Nephron (organoid): ENCODE data around the gene SDC4.
A peak's percentile ranks its signal among the peaks of the same experiment; 100 is the strongest.

ENCODE experiments used
- H3K27ac Mint-ChIP-seq, 3 experiments: 2 replicates each; pipeline ENCODE4 v1.8.0; 2020; ENCODE audit warnings: mixed read lengths in 3 of 3, mild to moderate bottlenecking in 2 of 3, moderate library complexity in 1 of 3
- H3K27me3 Mint-ChIP-seq: 2 replicates; pipeline ENCODE4 v1.8.0; 2021; ENCODE audit warnings: low read depth, mild to moderate bottlenecking, moderate library complexity, mixed read lengths
- H3K36me3 Mint-ChIP-seq: 2 replicates; pipeline ENCODE4 v1.8.0; 2020; ENCODE audit warnings: low read depth, mixed read lengths
- H3K4me1 Mint-ChIP-seq: 2 replicates; pipeline ENCODE4 v1.8.0; 2020; ENCODE audit warnings: mixed read lengths
- H3K4me3 Mint-ChIP-seq, 3 experiments: 2 replicates each; pipeline ENCODE4 v1.8.0; 2020; ENCODE audit warnings: mild to moderate bottlenecking in 3 of 3, mixed read lengths in 3 of 3, moderate library complexity in 2 of 3
- H3K9me3 Mint-ChIP-seq: 2 replicates; pipeline ENCODE4 v1.8.0; 2020; ENCODE audit warnings: mixed read lengths
- TF ChIP-seq, protein P1 (sequence below), 3 experiments: fragments of 200-600 bp; sonication (generic); IDR thresholded peaks; one replicate each; pipeline ENCODE4 v1.5.0; 2021; ENCODE audit warnings: antibody characterized with exemption in 3 of 3; ENCODE audit not compliant: unreplicated experiment in 3 of 3

SDC4 gene

DNA sequence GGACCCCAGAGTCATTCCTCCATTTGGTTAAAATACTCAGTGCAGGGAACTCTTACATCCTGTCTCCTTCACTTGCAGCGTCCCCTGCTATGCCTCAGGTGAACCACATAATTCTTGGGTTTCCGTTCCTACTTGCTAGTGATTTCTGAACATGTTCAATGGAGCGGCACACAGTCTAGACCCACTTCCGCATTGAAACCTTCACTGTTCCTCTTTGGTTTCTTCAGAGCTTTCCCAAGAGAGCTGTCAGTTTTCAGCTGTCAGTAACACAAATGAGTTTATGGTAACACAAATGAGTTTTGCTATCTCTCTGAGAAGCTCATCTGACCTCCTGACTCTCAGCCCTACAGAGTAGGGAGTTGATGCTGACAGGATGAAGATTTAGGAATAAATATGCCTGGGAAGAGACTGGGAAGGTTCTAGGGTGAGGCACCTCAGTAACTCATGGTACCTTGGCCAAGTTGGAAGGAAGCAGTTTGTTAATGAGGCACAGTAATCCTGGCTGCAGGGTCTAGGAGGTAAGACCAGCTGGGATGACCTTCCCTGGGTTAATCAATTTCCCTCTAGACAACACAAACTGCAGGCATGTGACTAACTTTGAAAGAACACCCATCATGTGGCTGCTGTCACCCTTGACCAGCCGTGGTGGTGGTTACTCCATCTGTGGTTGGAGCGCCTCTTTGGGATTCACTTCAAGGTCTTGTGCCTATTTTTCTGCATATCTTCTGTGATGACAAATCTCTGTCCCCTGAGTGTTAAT, 20.2 kb upstream of the SDC4 start:
- peak overlapping the region in 1 of 3 experiments; percentile 33 for H3K27ac Mint-ChIP-seq
- no peaks in the 10 kb centered on the region for H3K9me3 Mint-ChIP-seq
- peaks cover 7% of the 10 kb centered on the region for H3K4me1 Mint-ChIP-seq
- no peak overlapping the region for H3K4me3 Mint-ChIP-seq
- TF ChIP-seq, protein P1, sequence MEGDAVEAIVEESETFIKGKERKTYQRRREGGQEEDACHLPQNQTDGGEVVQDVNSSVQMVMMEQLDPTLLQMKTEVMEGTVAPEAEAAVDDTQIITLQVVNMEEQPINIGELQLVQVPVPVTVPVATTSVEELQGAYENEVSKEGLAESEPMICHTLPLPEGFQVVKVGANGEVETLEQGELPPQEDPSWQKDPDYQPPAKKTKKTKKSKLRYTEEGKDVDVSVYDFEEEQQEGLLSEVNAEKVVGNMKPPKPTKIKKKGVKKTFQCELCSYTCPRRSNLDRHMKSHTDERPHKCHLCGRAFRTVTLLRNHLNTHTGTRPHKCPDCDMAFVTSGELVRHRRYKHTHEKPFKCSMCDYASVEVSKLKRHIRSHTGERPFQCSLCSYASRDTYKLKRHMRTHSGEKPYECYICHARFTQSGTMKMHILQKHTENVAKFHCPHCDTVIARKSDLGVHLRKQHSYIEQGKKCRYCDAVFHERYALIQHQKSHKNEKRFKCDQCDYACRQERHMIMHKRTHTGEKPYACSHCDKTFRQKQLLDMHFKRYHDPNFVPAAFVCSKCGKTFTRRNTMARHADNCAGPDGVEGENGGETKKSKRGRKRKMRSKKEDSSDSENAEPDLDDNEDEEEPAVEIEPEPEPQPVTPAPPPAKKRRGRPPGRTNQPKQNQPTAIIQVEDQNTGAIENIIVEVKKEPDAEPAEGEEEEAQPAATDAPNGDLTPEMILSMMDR (IDR thresholded peaks at IDR 0.05; ENCODE audit: unreplicated experiment in 3 of 3), result no peak
- peaks cover 33% of the 10 kb centered on the region for H3K36me3 Mint-ChIP-seq
- H3K27me3 Mint-ChIP-seq, result peaks cover 3% of the 10 kb centered on the region

DNA sequence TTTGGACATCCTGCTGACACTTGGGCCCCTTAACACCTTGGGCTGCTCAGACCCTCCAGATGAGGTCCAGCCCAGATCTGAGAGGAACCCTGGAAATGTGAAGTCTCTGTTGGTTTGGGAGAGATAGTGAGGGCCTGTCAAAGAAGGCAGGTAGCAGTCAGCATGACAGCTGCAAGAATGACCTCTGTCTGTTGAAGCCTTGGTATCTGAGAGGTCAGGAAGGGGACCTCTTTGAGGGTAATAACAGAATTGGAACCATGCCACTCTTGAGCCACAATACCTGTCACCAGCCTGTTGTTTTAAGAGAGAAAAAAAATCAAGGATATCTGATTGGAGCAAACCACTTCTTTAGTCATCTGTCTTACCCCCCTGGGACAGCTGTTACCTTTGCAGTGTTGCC, 18.9 kb upstream of the SDC4 start:
- Mint-ChIP-seq H3K4me1 (peaks cover 14% of the 10 kb centered on the region), H3K27ac (no peak overlapping the region), H3K4me3 (no peak overlapping the region), H3K27me3 (no peaks in the 10 kb centered on the region), H3K36me3 (peaks cover 33% of the 10 kb centered on the region), H3K9me3 (no peaks in the 10 kb centered on the region)
- TF ChIP-seq, protein P1 (IDR thresholded peaks at IDR 0.05; ENCODE audit: unreplicated experiment in 3 of 3), result no peak

- H3K4me3 Mint-ChIP-seq, result no peak overlapping the region
- TF ChIP-seq, protein P1 (IDR thresholded peaks at IDR 0.05; ENCODE audit: unreplicated experiment in 3 of 3), result no peak
- H3K27ac Mint-ChIP-seq, result no peak overlapping the region
- H3K27me3 Mint-ChIP-seq, result no peaks in the 10 kb centered on the region
- H3K36me3 Mint-ChIP-seq, result peaks cover 33% of the 10 kb centered on the region
- H3K4me1 Mint-ChIP-seq, result peaks cover 14% of the 10 kb centered on the region
- H3K9me3 Mint-ChIP-seq, result no peaks in the 10 kb centered on the region
These were observed 18.4 kb upstream of the SDC4 start for GRCh38 chr20:45366631-45367030.

DNA sequence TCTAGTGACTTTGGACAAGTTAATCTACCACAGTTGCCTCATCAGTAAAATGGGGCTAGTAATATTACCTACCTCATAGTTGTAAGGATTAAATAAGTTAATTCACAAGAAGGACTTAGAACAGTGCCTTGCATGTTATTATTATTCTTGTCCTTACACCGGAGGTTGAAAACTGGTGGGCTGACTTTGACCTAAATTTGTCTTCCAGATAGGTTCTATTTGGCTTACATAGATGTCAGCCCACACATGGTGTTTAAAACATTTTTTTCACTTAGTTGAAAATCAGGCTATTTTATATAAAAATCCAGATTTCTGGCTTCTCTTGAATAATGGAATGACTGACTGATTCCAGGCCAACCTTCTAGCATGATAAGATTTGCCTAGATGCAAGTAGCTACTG, 18.0 kb upstream of the SDC4 start:
- peaks cover 33% of the 10 kb centered on the region for H3K36me3 Mint-ChIP-seq
- no peak overlapping the region for H3K27ac Mint-ChIP-seq

DNA sequence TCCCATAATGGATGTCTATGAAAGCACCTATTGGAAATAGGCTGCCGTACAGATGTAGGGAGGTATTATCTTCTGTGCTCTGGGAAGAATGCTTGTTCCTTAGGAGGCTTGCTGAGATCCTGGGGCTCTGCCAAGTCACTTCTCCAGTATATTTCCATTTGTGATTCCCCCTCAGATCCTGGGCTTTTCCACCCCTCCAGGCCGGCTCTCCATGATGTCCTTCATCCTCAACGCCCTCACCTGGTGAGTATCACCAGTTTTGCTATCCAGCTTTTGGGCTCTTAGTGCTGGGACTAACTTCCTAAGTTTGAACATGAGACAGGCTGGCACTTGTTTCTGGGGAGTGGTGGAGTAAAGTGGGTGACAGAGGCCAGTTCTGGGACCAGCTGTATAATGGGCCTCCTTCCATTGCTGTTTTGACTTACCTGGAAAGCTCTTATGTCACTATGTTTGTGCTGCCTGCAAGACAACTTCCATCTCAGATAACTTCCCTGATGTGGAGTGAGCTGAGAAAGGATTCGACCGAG, 17.3 kb upstream of the SDC4 start:
- Mint-ChIP-seq H3K27ac (no peak overlapping the region), H3K36me3 (peaks cover 33% of the 10 kb centered on the region), H3K27me3 (no peaks in the 10 kb centered on the region), H3K4me3 (peak overlapping the region; percentile 75 to 95 (median 76)), H3K9me3 (no peaks in the 10 kb centered on the region), H3K4me1 (peaks cover 14% of the 10 kb centered on the region)
- TF ChIP-seq, protein P1 (IDR thresholded peaks at IDR 0.05; ENCODE audit: unreplicated experiment in 3 of 3), result no peak

More for the DNA sequence above, 18.0 kb upstream of the SDC4 start:
- TF ChIP-seq, protein P1 (IDR thresholded peaks at IDR 0.05; ENCODE audit: unreplicated experiment in 3 of 3), result no peak
- Mint-ChIP-seq H3K4me1 (peaks cover 14% of the 10 kb centered on the region), H3K9me3 (no peaks in the 10 kb centered on the region), H3K4me3 (no peak overlapping the region), H3K27me3 (no peaks in the 10 kb centered on the region)
